ENCODE results near the gene SFPQ.
"Not testable (repeated sequence)": the region's sequence is repeated elsewhere in the genome, so short reads cannot be mapped to it uniquely, and the experiment has no call there.

Gene SFPQ

GRCh38 chr1:35187816-35188342, 5.1 kb downstream of the SFPQ start:
- no peak for DNase-seq

- DNase-seq: no peak
Observed at GRCh38 chr1:35186239-35186638, 6.7 kb downstream of the SFPQ start.

- no peak for DNase-seq
Observed at GRCh38 chr1:35185200-35185599, 7.7 kb downstream of the SFPQ start.

- no peak for DNase-seq
Observed at GRCh38 chr1:35184495-35185199, 8.3 kb downstream of the SFPQ start.

GRCh38 chr1:35181790-35182455, 11.0 kb downstream of the SFPQ start:
- DNase-seq: no peak

- no peak for DNase-seq
Observed at GRCh38 chr1:35180776-35181374, 12.1 kb downstream of the SFPQ start.

GRCh38 chr1:35179908-35180307, 13.0 kb downstream of the SFPQ start:
- DNase-seq: no peak

GRCh38 chr1:35178874-35179380, 14.0 kb downstream of the SFPQ start:
- DNase-seq: no peak

GRCh38 chr1:35178295-35178695, 14.7 kb downstream of the SFPQ start:
- DNase-seq: no peak

GRCh38 chr1:35177237-35177786, 15.6 kb downstream of the SFPQ start:
- DNase-seq: no peak

GRCh38 chr1:35175602-35176001, 17.3 kb downstream of the SFPQ start:
- DNase-seq: no peak

- DNase-seq: no peak
Observed at GRCh38 chr1:35175098-35175576, 17.8 kb downstream of the SFPQ start.

GRCh38 chr1:35173909-35174540, 18.9 kb downstream of the SFPQ start:
- DNase-seq: peak; percentile 34

GRCh38 chr1:35173491-35173890, 19.5 kb downstream of the SFPQ start:
- no peak for DNase-seq

- DNase-seq: no peak
Observed at GRCh38 chr1:35172022-35172421, 20.9 kb downstream of the SFPQ start.

- DNase-seq: no peak
Observed at GRCh38 chr1:35171579-35171978, 21.4 kb downstream of the SFPQ start.

GRCh38 chr1:35164893-35165292, 28.1 kb downstream of the SFPQ start:
- DNase-seq: no peak

- no peak for DNase-seq
Observed at GRCh38 chr1:35151220-35151619, 41.7 kb downstream of the SFPQ start.

GRCh38 chr1:35145892-35146549, 46.9 kb downstream of the SFPQ start:
- DNase-seq: not testable (repeated sequence)

GRCh38 chr1:35143737-35144508, 49.0 kb downstream of the SFPQ start:
- no peak for DNase-seq

GRCh38 chr1:35142728-35143127, 50.2 kb downstream of the SFPQ start:
- not testable (repeated sequence) for DNase-seq

All from NCI-H2171 (cell line).